Central memory CD4-positive, alpha-beta T cell (primary cell): Measurements from ENCODE around the gene MDFIC2.
"Not testable (repeated sequence)": the region's sequence is repeated elsewhere in the genome, so short reads cannot be mapped to it uniquely, and the experiment has no call there.

Source experiments
- DNase-seq: peaks from one replicate; pipeline ENCODE4 v3.0.0; 2022

The MDFIC2 gene

DNA sequence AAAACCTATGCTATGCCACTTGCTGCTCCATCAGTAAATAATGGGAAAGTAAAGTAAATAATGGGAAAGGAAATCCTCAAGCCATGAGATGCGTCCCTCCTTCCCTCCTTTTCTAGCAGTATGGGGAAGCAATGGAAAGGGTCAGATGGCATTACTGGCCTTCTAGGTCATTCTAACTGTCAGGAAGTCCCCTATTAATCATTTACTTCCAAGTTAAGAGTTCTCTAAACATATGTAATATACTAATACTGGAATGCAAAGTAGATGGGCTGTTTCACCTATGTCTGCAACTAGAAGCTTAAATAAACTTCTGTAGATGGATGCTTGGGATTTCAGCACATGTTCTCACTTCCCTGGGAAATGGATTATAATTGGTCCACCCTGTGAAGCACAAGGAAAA is 55.9 kb downstream of the MDFIC2 start:
- DNase-seq = no peak

GRCh38 chr3:70250492-70250891 is 61.9 kb downstream of the MDFIC2 start:
- no peak for DNase-seq

GRCh38 chr3:70249509-70250160 is 62.8 kb downstream of the MDFIC2 start:
- DNase-seq = no peak

DNA sequence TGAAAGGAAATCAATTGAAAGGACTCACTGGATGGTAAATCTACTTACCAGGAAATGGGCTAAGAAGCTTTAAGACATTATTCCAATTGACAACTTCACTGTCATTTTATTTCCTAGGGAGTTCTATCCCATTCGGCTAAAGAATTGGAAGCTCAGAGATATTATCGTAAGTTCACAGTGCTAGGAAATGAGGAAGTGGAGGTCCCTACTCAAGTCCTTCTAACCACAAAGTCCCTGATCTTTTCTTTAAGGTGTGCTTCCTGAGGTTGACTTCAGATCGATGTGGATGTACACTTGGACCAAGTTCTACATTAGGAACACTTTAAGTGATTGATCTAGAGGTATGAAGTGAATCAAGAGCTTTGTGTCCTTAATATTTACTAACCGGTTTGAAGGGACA is 63.6 kb downstream of the MDFIC2 start:
- DNase-seq = no peak

- no peak for DNase-seq
Measured at GRCh38 chr3:70247955-70248354, 64.5 kb downstream of the MDFIC2 start.

DNA sequence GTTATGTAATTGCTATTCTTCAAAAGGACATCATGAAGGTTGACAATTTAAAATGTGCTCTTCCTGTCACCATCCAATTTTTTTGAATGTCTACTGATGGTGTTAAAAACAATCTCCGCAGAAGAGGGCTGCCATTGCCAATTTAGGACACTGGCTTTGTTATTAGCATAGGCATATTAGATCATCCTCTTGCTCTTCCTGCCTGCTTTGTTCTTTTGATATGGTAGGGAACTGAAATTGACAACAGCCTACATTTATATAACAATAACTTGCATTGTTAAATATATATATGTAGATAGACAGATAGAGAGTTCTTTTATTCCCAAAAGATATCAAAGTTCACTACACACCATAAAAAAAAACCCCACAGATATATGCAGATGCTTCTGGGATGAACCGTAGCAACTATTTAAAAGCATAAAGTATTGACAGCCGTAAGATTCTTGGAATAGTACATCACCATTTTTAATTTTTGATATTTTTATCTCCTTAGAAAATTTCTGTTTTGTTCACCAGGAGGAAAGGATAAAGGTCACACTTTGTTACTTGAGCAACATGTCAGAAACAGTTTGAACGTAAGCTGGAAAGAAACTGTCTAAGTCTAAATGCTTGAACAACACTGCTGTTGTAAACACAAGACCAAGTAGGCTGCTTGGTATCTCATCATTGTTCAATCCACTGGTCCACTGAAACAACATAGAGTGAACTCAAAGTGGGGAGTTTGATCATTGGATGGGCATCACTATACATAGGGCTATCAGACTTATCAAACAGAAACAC is 66.5 kb downstream of the MDFIC2 start:
- DNase-seq = no peak

- no peak for DNase-seq
Measured at GRCh38 chr3:70244422-70244821, 68.0 kb downstream of the MDFIC2 start.

- DNase-seq = no peak
Measured at GRCh38 chr3:70242297-70242882, 70.0 kb downstream of the MDFIC2 start.

- DNase-seq = no peak
Measured at GRCh38 chr3:70233812-70234211, 78.6 kb downstream of the MDFIC2 start.

- no peak for DNase-seq
Measured at GRCh38 chr3:70233112-70233511, 79.3 kb downstream of the MDFIC2 start.

DNA sequence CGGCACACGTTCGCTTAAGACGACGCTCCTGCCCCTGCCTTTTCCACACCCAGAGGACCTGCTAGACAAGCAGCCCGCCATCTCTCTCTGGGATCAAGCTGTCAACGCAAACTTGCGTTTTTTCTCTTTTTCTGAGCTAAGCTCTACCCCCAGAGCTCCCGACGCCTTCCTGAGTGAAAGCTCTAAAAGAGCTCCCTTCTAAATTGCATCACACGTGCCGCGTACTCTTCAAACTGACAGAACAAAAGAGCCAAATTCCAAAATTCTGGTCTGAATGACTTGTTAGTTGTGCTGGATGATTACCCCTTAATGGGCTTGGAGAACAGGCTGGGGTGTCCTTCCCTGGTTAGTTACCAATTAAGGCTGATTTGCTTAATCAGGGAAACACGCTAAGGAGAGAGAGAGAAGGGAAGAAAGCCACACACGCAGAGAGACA is 81.2 kb downstream of the MDFIC2 start:
- no peak for DNase-seq

GRCh38 chr3:70227437-70227836 is 85.0 kb downstream of the MDFIC2 start:
- DNase-seq = no peak

DNA sequence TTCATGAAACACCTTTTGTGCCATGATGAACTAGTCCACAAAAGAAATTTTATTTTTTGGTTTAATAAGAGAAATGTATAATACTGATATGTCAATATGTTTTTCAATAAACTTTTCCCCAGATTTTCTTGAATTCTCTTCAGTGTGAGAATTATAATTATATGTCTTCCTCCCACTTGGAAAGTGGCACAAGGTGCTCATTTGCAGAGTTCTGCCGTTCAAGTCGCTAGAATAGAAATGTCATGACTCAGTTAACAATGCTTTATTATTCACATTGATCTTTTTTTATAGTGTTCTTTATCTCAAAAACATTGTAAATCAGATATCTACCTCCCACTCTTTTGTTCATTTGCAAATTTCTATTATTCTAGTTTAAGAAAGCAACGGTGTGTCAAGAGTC is 87.3 kb downstream of the MDFIC2 start:
- DNase-seq = no peak

GRCh38 chr3:70224337-70224736 is 88.1 kb downstream of the MDFIC2 start:
- no peak for DNase-seq

DNA sequence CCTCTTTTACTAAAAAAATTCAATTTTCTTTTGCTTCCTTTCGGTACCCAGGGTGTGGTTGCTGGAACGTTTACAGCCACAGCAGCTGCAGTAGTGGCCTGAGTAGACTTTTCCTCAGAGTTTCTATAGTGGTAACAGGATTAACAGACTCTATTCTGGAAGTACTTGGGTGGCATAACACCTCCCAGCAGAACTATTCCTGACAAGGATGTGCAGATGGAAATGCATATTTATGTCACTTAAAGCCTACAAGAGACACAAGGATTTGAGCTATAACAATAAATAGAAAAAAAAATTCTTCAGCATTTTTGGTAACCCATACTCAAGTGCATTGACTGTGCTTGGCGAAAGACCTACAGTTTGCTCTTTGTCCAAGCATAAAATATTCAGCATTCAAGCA is 94.0 kb downstream of the MDFIC2 start:
- DNase-seq = no peak

DNA sequence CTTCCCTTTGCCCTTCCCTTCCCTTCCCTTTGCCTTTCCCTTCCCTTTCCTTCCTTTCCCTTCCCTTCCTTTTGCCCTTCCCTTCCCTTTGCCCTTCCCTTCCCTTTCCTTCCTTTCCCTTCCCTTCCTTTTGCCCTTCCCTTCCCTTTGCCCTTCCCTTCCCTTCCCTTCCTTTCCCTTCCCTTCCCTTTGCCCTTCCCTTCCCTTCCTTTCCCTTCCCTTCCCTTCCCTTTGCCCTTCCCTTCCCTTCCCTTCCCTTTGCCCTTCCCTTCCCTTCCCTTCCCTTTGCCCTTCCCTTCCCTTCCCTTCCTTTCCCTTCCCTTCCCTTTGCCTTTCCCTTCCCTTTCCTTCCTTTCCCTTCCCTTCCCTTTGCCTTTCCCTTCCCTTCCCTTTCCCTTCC is 101.2 kb downstream of the MDFIC2 start:
- DNase-seq = not testable (repeated sequence)

DNA sequence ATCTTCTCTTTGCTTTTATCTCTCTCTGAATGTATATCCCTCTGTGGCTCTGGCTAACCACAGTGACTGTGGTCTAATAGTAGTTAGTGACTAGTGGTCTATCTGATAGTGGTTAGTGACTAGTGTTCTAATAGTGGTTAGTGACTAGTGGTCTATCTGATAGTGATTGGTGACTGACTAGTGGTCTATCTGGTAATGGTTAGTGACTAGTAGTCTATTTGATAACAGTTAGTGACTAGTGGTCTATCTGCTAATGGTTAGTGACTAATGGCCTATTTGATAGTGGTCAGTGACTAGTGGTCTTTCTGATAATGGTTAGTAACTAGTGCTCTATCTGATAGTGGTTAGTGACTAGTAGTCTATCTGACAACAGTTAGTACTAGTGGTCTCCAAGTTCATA is 110.5 kb downstream of the MDFIC2 start:
- no peak for DNase-seq

DNA sequence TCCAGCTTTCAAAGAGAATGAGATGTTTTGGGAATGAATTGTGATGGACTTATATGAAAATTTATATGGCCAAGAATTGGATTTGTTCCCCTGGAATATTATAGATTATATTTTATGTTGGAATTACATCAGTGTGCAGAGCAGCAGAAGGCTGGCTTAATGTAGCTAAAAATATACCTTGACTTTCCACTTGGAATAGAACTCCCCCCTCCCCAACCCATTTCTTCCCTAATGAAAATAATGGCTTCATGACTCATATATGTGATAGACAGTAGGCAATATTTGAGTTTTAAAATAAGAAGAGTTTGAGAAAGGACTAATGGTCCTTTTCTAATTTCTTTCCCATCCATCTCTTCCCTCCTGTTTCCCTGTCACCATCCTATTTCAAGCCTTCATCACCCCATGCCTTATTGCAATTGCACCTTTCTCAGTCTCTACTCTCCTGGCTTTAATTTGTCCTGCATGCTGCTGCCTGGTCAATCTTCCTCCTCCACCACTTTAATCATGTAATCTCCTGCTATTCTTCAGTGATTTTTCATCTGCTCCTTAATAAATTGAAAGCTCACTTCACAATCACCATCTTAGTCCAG is 122.5 kb downstream of the MDFIC2 start:
- DNase-seq = no peak

- DNase-seq = no peak
Measured at GRCh38 chr3:70186221-70186620, 126.2 kb downstream of the MDFIC2 start.

DNA sequence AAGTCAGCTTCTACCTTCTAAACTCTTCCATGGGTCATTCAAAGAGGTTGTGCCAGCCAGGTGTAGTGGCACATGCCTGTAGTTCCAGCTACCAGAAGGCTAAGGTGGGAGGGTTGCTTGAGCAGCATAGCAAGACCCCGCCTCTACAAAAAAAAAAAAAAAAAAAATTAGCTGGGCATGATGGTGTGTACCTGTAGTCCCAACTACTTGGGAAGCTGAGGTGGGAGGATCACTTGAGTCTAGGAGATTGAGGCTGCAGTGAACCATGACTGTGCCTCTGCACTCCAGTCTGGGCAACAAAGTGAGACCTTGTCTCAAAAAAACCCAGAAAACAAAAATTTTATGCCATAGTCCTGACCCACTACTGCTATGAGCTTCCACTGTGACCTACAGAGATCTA is 126.8 kb downstream of the MDFIC2 start:
- no peak for DNase-seq

DNA sequence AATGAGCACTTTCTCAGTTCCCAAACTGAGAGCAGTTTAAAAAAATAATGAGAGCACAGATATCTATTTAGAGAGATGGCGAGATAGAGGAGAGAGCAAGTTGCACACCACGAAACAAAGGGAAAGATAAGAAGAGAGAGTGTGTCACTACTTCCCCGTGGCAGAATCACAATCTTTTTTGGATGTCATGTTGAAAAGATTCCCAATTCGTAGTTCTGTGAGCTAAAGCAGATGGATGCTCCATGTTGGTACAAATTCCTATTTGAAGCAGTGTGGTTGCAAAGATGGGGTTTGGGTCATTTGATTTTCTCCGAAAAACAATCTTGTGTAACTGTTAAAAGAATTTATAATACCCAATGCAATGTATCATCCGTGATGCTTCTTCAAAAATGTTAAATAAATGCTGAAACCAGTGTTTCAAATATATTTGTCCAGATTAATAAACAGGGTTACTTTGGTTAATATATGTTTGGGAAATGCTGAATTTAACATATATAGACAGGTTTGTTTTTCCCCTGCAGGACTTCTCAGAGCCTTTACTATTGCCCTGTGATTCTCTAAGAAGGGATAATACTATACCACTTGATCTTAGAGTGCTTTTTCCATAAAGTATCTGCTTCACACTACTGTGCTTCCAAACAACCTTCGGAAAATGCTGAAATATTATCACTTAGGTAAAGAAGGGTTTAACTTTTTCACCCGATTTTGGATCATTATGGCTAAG is 128.5 kb downstream of the MDFIC2 start:
- no peak for DNase-seq

- no peak for DNase-seq
Measured at GRCh38 chr3:70182166-70182565, 130.3 kb downstream of the MDFIC2 start.

DNA sequence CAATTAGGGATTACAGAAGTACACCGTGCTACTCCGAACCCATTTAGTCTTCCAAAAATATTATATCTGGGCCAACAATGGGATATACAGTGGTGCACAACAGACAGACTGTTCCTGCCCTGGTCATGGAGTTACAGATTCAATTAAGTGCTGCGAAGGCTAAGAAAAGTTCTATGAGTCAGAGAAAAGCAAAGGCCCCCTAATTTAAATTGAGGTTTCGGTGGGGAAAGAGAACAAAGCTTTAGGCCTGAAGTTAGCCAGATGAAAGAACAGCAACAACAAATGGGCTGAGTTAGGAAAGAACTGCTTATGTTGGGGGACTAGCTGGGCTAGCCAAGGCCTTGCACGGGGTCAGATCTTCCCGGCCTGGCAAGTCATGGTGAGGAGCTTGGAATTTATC is 131.8 kb downstream of the MDFIC2 start:
- DNase-seq = no peak
